Measurements from ENCODE around the gene UBE2G1. TPM values are rescaled to one million over a fixed set of nuclear protein-coding genes. Genes with fewer than 3 reads are reported as not detected.

Gene UBE2G1
- total RNA-seq, 1 experiment from 2014 or later, result 60.8 TPM

- H3K27ac ChIP-seq (ENCODE audit: low read length), result peak overlapping the region; percentile 37; the same call in 1 of the 2 replicates
- H3K79me2 ChIP-seq (ENCODE audit: low read length), result peaks cover 92% of the 10 kb centered on the region
- H3K4me1 ChIP-seq (ENCODE audit: low read length), result peaks cover 29% of the 10 kb centered on the region
- no peaks in the 10 kb centered on the region for H3K9me3 ChIP-seq (ENCODE audit: low read length)
- no peaks in the 10 kb centered on the region for H3K27me3 ChIP-seq (ENCODE audit: low read length)
- no peak overlapping the region for H2AFZ ChIP-seq (ENCODE audit: low read length)
- H3K9ac ChIP-seq (ENCODE audit: low read length), result no peak overlapping the region
- peaks cover 23% of the 10 kb centered on the region for H3K36me3 ChIP-seq (ENCODE audit: insufficient read depth, low read length)
- no peaks in the 10 kb centered on the region for H4K20me1 ChIP-seq (ENCODE audit: insufficient read depth, low read depth, low read length)
- no peak for DNase-seq
- no peak overlapping the region for H3K4me2 ChIP-seq (ENCODE audit: low read depth, low read length, poor library complexity, severe bottlenecking)
- no peak overlapping the region for H3K4me3 ChIP-seq (ENCODE audit: low read length)
- no peaks in the 10 kb centered on the region for H3K9me2 ChIP-seq (replicated peaks; ENCODE audit: insufficient read depth, low read length)
These were observed 69.1 kb downstream of the UBE2G1 start for GRCh38 chr17:4297351-4297750.

GRCh38 chr17:4295686-4296085 is 70.8 kb downstream of the UBE2G1 start:
- H4K20me1 ChIP-seq (ENCODE audit: insufficient read depth, low read depth, low read length), result no peaks in the 10 kb centered on the region
- H3K4me1 ChIP-seq (ENCODE audit: low read length), result peaks cover 29% of the 10 kb centered on the region
- no peaks in the 10 kb centered on the region for H3K27me3 ChIP-seq (ENCODE audit: low read length)
- H3K36me3 ChIP-seq (ENCODE audit: insufficient read depth, low read length), result peaks cover 27% of the 10 kb centered on the region
- no peak for DNase-seq
- no peak overlapping the region for H3K4me3 ChIP-seq (ENCODE audit: low read length)
- no peak overlapping the region for H3K27ac ChIP-seq (ENCODE audit: low read length)
- H2AFZ ChIP-seq (ENCODE audit: low read length), result no peak overlapping the region
- H3K4me2 ChIP-seq (ENCODE audit: low read depth, low read length, poor library complexity, severe bottlenecking), result no peak overlapping the region
- H3K9me2 ChIP-seq (replicated peaks; ENCODE audit: insufficient read depth, low read length), result no peaks in the 10 kb centered on the region
- no peaks in the 10 kb centered on the region for H3K9me3 ChIP-seq (ENCODE audit: low read length)
- H3K79me2 ChIP-seq (ENCODE audit: low read length), result peaks cover 89% of the 10 kb centered on the region
- no peak overlapping the region for H3K9ac ChIP-seq (ENCODE audit: low read length)

GRCh38 chr17:4293572-4293971 is 72.9 kb downstream of the UBE2G1 start:
- no peaks in the 10 kb centered on the region for H3K9me3 ChIP-seq (ENCODE audit: low read length)
- H3K9me2 ChIP-seq (replicated peaks; ENCODE audit: insufficient read depth, low read length), result no peaks in the 10 kb centered on the region
- DNase-seq, result no peak
- H3K36me3 ChIP-seq (ENCODE audit: insufficient read depth, low read length), result peaks cover 43% of the 10 kb centered on the region
- H3K4me2 ChIP-seq (ENCODE audit: low read depth, low read length, poor library complexity, severe bottlenecking), result no peak overlapping the region
- H3K9ac ChIP-seq (ENCODE audit: low read length), result no peak overlapping the region
- H3K27ac ChIP-seq (ENCODE audit: low read length), result no peak overlapping the region
- peaks cover 27% of the 10 kb centered on the region for H3K4me1 ChIP-seq (ENCODE audit: low read length)
- peaks cover 91% of the 10 kb centered on the region for H3K79me2 ChIP-seq (ENCODE audit: low read length)
- no peaks in the 10 kb centered on the region for H3K27me3 ChIP-seq (ENCODE audit: low read length)
- H3K4me3 ChIP-seq (ENCODE audit: low read length), result no peak overlapping the region
- 0 out of 2 replicates have a peak, but pooled peaks cover 2% of the 10 kb centered on the region for H4K20me1 ChIP-seq (ENCODE audit: insufficient read depth, low read depth, low read length)
- H2AFZ ChIP-seq (ENCODE audit: low read length), result no peak overlapping the region

GRCh38 chr17:4287710-4288109 is 78.8 kb downstream of the UBE2G1 start:
- no peak overlapping the region for H3K4me2 ChIP-seq (ENCODE audit: low read depth, low read length, poor library complexity, severe bottlenecking)
- no peaks in the 10 kb centered on the region for H3K9me3 ChIP-seq (ENCODE audit: low read length)
- no peak overlapping the region for H2AFZ ChIP-seq (ENCODE audit: low read length)
- no peaks in the 10 kb centered on the region for H3K9me2 ChIP-seq (replicated peaks; ENCODE audit: insufficient read depth, low read length)
- no peaks in the 10 kb centered on the region for H3K27me3 ChIP-seq (ENCODE audit: low read length)
- DNase-seq, result no peak
- no peak overlapping the region for H3K27ac ChIP-seq (ENCODE audit: low read length)
- H4K20me1 ChIP-seq (ENCODE audit: insufficient read depth, low read depth, low read length), result 0 out of 2 replicates have a peak, but pooled peaks cover 3% of the 10 kb centered on the region
- H3K4me3 ChIP-seq (ENCODE audit: low read length), result no peak overlapping the region
- peaks cover 75% of the 10 kb centered on the region for H3K79me2 ChIP-seq (ENCODE audit: low read length)
- H3K4me1 ChIP-seq (ENCODE audit: low read length), result peaks cover 15% of the 10 kb centered on the region
- no peak overlapping the region for H3K9ac ChIP-seq (ENCODE audit: low read length)
- peaks cover 43% of the 10 kb centered on the region; the same call in 1 of the 2 replicates for H3K36me3 ChIP-seq (ENCODE audit: insufficient read depth, low read length)

GRCh38 chr17:4276514-4276913 is 90.0 kb downstream of the UBE2G1 start:
- Histone ChIP-seq H3K4me3 (ENCODE audit: low read length) (no peak overlapping the region), H2AFZ (ENCODE audit: low read length) (no peak overlapping the region), H3K36me3 (ENCODE audit: insufficient read depth, low read length) (peaks cover 17% of the 10 kb centered on the region; the same call in 1 of the 2 replicates), H3K9me2 (replicated peaks; ENCODE audit: insufficient read depth, low read length) (no peaks in the 10 kb centered on the region), H3K9ac (ENCODE audit: low read length) (no peak overlapping the region), H3K4me2 (ENCODE audit: low read depth, low read length, poor library complexity, severe bottlenecking) (no peak overlapping the region), H3K27me3 (ENCODE audit: low read length) (no peaks in the 10 kb centered on the region), H4K20me1 (ENCODE audit: insufficient read depth, low read depth, low read length) (no peaks in the 10 kb centered on the region), H3K4me1 (ENCODE audit: low read length) (peaks cover 17% of the 10 kb centered on the region), H3K27ac (ENCODE audit: low read length) (no peak overlapping the region), H3K9me3 (ENCODE audit: low read length) (no peaks in the 10 kb centered on the region), H3K79me2 (ENCODE audit: low read length) (peaks cover 80% of the 10 kb centered on the region)
- no peak for DNase-seq

- Histone ChIP-seq H3K4me1 (ENCODE audit: low read length) (peaks cover 20% of the 10 kb centered on the region), H3K9me2 (replicated peaks; ENCODE audit: insufficient read depth, low read length) (no peaks in the 10 kb centered on the region), H3K27ac (ENCODE audit: low read length) (no peak overlapping the region), H3K4me3 (ENCODE audit: low read length) (no peak overlapping the region), H3K9ac (ENCODE audit: low read length) (no peak overlapping the region), H4K20me1 (ENCODE audit: insufficient read depth, low read depth, low read length) (no peaks in the 10 kb centered on the region), H2AFZ (ENCODE audit: low read length) (no peak overlapping the region), H3K36me3 (ENCODE audit: insufficient read depth, low read length) (peaks cover 25% of the 10 kb centered on the region; the same call in 1 of the 2 replicates), H3K9me3 (ENCODE audit: low read length) (no peaks in the 10 kb centered on the region), H3K79me2 (ENCODE audit: low read length) (peaks cover 55% of the 10 kb centered on the region), H3K4me2 (ENCODE audit: low read depth, low read length, poor library complexity, severe bottlenecking) (no peak overlapping the region), H3K27me3 (ENCODE audit: low read length) (no peaks in the 10 kb centered on the region)
- no peak for DNase-seq
These were observed 93.5 kb downstream of the UBE2G1 start for GRCh38 chr17:4272972-4273368.

GRCh38 chr17:4272213-4272971 is 94.1 kb downstream of the UBE2G1 start:
- DNase-seq, result no peak
- H2AFZ ChIP-seq (ENCODE audit: low read length), result no peak overlapping the region
- H3K9me3 ChIP-seq (ENCODE audit: low read length), result no peaks in the 10 kb centered on the region

GRCh38 chr17:4270736-4271135 is 95.7 kb downstream of the UBE2G1 start:
- Histone ChIP-seq H3K36me3 (ENCODE audit: insufficient read depth, low read length) (peaks cover 24% of the 10 kb centered on the region; the same call in 1 of the 2 replicates), H3K27me3 (ENCODE audit: low read length) (no peaks in the 10 kb centered on the region), H4K20me1 (ENCODE audit: insufficient read depth, low read depth, low read length) (no peaks in the 10 kb centered on the region), H3K79me2 (ENCODE audit: low read length) (peaks cover 34% of the 10 kb centered on the region), H3K9ac (ENCODE audit: low read length) (no peak overlapping the region), H3K27ac (ENCODE audit: low read length) (no peak overlapping the region), H2AFZ (ENCODE audit: low read length) (no peak overlapping the region), H3K9me3 (ENCODE audit: low read length) (no peaks in the 10 kb centered on the region), H3K9me2 (replicated peaks; ENCODE audit: insufficient read depth, low read length) (no peaks in the 10 kb centered on the region), H3K4me2 (ENCODE audit: low read depth, low read length, poor library complexity, severe bottlenecking) (no peak overlapping the region), H3K4me1 (ENCODE audit: low read length) (peaks cover 20% of the 10 kb centered on the region), H3K4me3 (ENCODE audit: low read length) (no peak overlapping the region)
- no peak for DNase-seq

More at GRCh38 chr17:4272213-4272971, 94.1 kb downstream of the UBE2G1 start:
- Histone ChIP-seq H3K36me3 (ENCODE audit: insufficient read depth, low read length) (peaks cover 25% of the 10 kb centered on the region; the same call in 1 of the 2 replicates), H3K4me2 (ENCODE audit: low read depth, low read length, poor library complexity, severe bottlenecking) (no peak overlapping the region), H3K79me2 (ENCODE audit: low read length) (peaks cover 51% of the 10 kb centered on the region), H3K9ac (ENCODE audit: low read length) (no peak overlapping the region), H3K9me2 (replicated peaks; ENCODE audit: insufficient read depth, low read length) (no peaks in the 10 kb centered on the region), H3K27ac (ENCODE audit: low read length) (no peak overlapping the region), H3K4me3 (ENCODE audit: low read length) (no peak overlapping the region), H4K20me1 (ENCODE audit: insufficient read depth, low read depth, low read length) (no peaks in the 10 kb centered on the region), H3K4me1 (ENCODE audit: low read length) (peaks cover 20% of the 10 kb centered on the region), H3K27me3 (ENCODE audit: low read length) (no peaks in the 10 kb centered on the region)
